Activated T-cell treated with anti-CD3 and anti-CD28 coated beads, Interleukin-2, amount 50 U/mL, for 72 hours (primary cell): ENCODE measurements around the gene TRDN. TPM values are rescaled to one million over a fixed set of nuclear protein-coding genes. Genes with fewer than 3 reads are reported as not detected.

Source experiments
- ATAC-seq, 2 donors: fragments of 150-1000 bp; cut with Tn5 transposase; replicated peaks in 1 of 2; 2 replicates each; pipeline ENCODE4 v1.10.0; 2021; ENCODE audit warnings: moderate library complexity in 2 of 2, mild to moderate bottlenecking in 1 of 2
- DNase-seq, 2 donors: peaks; one replicate each; pipeline ENCODE4 v3.0.0; 2021 to 2022; ENCODE audit warnings: mixed read lengths in 1 of 2
- H3K27ac Mint-ChIP-seq: one replicate; pipeline ENCODE4 v1.8.0; 2022; ENCODE audit warnings: mild to moderate bottlenecking, moderate library complexity, mixed read lengths
- H3K27me3 Mint-ChIP-seq: one replicate; pipeline ENCODE4 v1.8.0; 2022; ENCODE audit warnings: low read depth, mixed read lengths
- H3K36me3 Mint-ChIP-seq, 2 donors: one replicate each; pipeline ENCODE4 v1.8.0; 2022; ENCODE audit warnings: mixed read lengths in 2 of 2, mild to moderate bottlenecking in 1 of 2; ENCODE audit not compliant: insufficient read depth in 2 of 2
- H3K4me1 Mint-ChIP-seq: one replicate; pipeline ENCODE4 v1.8.0; 2022; ENCODE audit warnings: low read depth, mixed read lengths
- H3K4me3 Mint-ChIP-seq, 2 donors: one replicate each; pipeline ENCODE4 v1.8.0; 2022; ENCODE audit warnings: mild to moderate bottlenecking in 2 of 2, mixed read lengths in 2 of 2, moderate library complexity in 2 of 2
- H3K9me3 Mint-ChIP-seq, 2 donors: one replicate each; pipeline ENCODE4 v1.8.0; 2022; ENCODE audit warnings: mixed read lengths in 2 of 2
- total RNA-seq, 2 donors: library from RNA; stranded (reverse); gene quantifications; one replicate each; pipeline ENCODE4 v1.2.3, GENCODE V29; 2022

The TRDN gene
- total RNA-seq, 2 donors from 2014 or later, result not detected

GRCh38 chr6:123648723-123649122 is 12.0 kb upstream of the TRDN start:
- Mint-ChIP-seq H3K4me3 (no peak overlapping the region), H3K36me3 (no peaks in the 10 kb centered on the region), H3K4me1 (no peaks in the 10 kb centered on the region), H3K27me3 (no peaks in the 10 kb centered on the region), H3K27ac (no peak overlapping the region), H3K9me3 (peaks cover 0 to 3% of the 10 kb centered on the region in 2 donors)
- no peak for DNase-seq
- ATAC-seq, result no peak

DNA sequence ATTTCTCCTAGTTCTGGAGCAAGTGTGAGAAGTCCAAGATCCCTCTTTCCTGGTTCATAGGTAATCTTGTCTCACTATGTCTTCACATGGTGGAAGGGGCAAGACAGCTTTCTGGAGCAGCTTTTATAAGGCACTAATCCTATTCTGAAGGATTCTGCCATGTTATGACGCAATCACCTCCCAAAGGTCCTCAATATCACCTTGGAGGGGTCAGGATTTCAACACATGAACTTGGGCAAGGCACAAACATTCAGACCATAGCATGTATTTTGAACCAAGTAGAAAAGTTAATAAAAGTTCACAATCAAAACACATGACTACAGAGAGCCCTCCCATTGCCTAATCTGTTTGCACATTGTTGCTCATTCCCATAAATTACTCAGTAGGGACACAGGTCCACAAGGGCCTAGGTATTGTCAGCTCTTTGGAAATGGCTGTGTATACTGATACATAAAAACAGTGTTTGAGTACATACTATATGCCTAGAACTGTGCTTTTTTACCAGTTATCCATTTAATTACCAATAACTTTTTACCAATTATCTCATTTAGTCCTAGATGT is 11.3 kb upstream of the TRDN start:
- H3K27me3 Mint-ChIP-seq, result no peaks in the 10 kb centered on the region
- H3K27ac Mint-ChIP-seq, result no peak overlapping the region
- no peak for DNase-seq
- no peak overlapping the region for H3K4me3 Mint-ChIP-seq
- H3K9me3 Mint-ChIP-seq, result peaks cover 0 to 3% of the 10 kb centered on the region in 2 donors
- ATAC-seq, result no peak
- H3K36me3 Mint-ChIP-seq, result no peaks in the 10 kb centered on the region
- no peaks in the 10 kb centered on the region for H3K4me1 Mint-ChIP-seq

DNA sequence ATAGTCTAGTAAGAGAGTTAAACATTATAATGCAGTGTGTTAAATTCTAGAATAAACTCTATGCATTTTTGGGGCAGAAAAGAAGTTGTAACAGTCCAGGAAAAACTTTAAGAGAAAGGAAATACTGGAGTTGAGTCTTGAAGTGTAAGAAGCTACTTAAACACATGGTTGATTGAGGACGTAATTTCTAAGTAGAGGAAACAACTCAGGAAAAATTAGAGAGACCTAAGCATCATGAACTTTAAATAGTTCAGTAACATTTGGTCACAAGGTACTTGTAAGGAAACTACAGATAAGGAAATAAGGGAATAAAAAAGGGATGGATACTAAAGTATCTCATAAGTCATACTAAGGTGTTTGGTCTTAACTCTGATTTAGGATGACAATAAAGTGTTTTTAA is 4.7 kb upstream of the TRDN start:
- peaks cover 2 to 4% of the 10 kb centered on the region in 2 donors for H3K9me3 Mint-ChIP-seq
- H3K27me3 Mint-ChIP-seq, result no peaks in the 10 kb centered on the region
- H3K4me3 Mint-ChIP-seq, result no peak overlapping the region
- ATAC-seq, result no peak
- no peak for DNase-seq
- no peaks in the 10 kb centered on the region for H3K4me1 Mint-ChIP-seq
- H3K36me3 Mint-ChIP-seq, result no peaks in the 10 kb centered on the region
- H3K27ac Mint-ChIP-seq, result no peak overlapping the region

GRCh38 chr6:123640567-123641187 is 3.9 kb upstream of the TRDN start:
- Mint-ChIP-seq H3K27ac (no peak overlapping the region), H3K4me1 (no peaks in the 10 kb centered on the region), H3K9me3 (peaks cover under 1 to 4% of the 10 kb centered on the region in 2 donors), H3K27me3 (no peaks in the 10 kb centered on the region), H3K4me3 (no peak overlapping the region), H3K36me3 (no peaks in the 10 kb centered on the region)
- no peak for DNase-seq
- no peak for ATAC-seq

DNA sequence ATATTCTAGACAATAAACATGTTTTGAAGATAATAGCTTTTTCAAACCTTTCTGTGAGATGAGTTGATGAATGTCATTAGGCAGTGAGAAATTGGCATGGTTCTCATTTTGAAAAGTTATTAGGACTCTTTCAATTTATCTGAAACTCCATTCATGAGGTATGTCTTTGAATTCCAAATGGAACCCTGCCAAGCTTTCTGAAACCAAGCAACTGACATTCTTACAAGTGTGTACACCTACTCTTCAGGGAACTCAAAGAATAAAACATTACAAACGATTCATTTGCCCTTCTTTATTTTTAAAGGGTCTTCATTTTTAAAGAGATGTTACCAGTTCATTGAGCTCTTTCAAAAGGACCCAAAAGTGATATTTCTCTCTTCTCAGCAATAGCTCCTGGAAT is 2.1 kb upstream of the TRDN start:
- Mint-ChIP-seq H3K36me3 (no peaks in the 10 kb centered on the region), H3K9me3 (peaks cover 0 to 4% of the 10 kb centered on the region in 2 donors), H3K4me3 (no peak overlapping the region), H3K4me1 (no peaks in the 10 kb centered on the region), H3K27me3 (no peaks in the 10 kb centered on the region), H3K27ac (no peak overlapping the region)
- ATAC-seq (no peak), DNase-seq (no peak)

GRCh38 chr6:123636282-123636681 is 468 bp downstream of the TRDN start:
- Mint-ChIP-seq H3K9me3 (peaks cover 0 to 2% of the 10 kb centered on the region in 2 donors), H3K4me3 (no peak overlapping the region), H3K36me3 (no peaks in the 10 kb centered on the region), H3K27ac (no peak overlapping the region), H3K4me1 (no peaks in the 10 kb centered on the region), H3K27me3 (no peaks in the 10 kb centered on the region)
- ATAC-seq, result no peak
- no peak for DNase-seq

GRCh38 chr6:123635567-123635966 is 1.2 kb downstream of the TRDN start:
- H3K36me3 Mint-ChIP-seq, result no peaks in the 10 kb centered on the region

DNA sequence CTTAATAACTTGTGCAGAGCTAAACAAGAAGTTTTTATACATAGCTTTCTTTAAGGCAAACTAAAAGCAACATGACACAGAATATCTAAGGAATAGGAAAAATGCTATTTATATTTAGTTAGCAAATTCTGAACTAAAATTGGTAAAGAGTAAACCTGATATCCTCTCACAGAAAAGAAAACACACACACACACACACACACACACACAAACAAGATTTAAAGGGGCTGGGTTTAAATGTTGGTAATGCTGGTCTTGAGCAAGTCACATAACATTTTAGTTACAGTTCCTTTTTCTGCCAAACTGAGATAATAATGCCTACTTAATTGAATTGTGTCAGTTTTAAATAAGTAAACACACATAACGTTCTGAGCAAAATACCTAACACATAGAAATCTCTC is 1.6 kb downstream of the TRDN start:
- ATAC-seq (no peak), DNase-seq (no peak)
- H3K27me3 Mint-ChIP-seq, result no peaks in the 10 kb centered on the region
- no peak overlapping the region for H3K4me3 Mint-ChIP-seq
- peaks cover 0 to 2% of the 10 kb centered on the region in 2 donors for H3K9me3 Mint-ChIP-seq
- H3K27ac Mint-ChIP-seq, result no peak overlapping the region
- H3K36me3 Mint-ChIP-seq, result no peaks in the 10 kb centered on the region
- no peaks in the 10 kb centered on the region for H3K4me1 Mint-ChIP-seq

More at GRCh38 chr6:123635567-123635966, 1.2 kb downstream of the TRDN start:
- DNase-seq (no peak), ATAC-seq (no peak)
- Mint-ChIP-seq H3K27me3 (no peaks in the 10 kb centered on the region), H3K4me3 (no peak overlapping the region), H3K4me1 (no peaks in the 10 kb centered on the region), H3K27ac (no peak overlapping the region), H3K9me3 (peaks cover 0 to 2% of the 10 kb centered on the region in 2 donors)

DNA sequence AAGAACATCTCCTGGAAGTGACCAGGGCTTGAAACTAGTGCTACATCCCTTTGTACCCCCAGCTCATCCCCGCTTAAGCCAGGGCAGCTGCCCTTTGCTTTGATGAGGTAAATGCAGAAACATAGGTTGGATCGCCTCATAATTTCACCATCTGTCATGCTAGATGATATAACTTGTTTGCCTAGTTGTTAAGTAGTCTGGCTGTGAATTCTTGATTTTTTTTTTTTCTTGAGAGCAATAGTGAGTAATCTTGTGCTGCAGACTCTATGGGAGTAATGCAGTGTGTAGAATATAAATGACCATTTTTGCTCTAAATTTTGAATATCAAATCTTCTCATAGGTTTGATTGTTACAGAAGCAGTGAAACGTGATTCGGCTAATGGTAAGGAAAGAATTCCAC is 4.1 kb downstream of the TRDN start:
- no peak overlapping the region for H3K4me3 Mint-ChIP-seq
- ATAC-seq (no peak), DNase-seq (no peak)
- H3K9me3 Mint-ChIP-seq, result peaks cover 0 to 2% of the 10 kb centered on the region in 2 donors
- H3K36me3 Mint-ChIP-seq, result no peaks in the 10 kb centered on the region
- no peaks in the 10 kb centered on the region for H3K4me1 Mint-ChIP-seq
- no peaks in the 10 kb centered on the region for H3K27me3 Mint-ChIP-seq
- H3K27ac Mint-ChIP-seq, result no peak overlapping the region

DNA sequence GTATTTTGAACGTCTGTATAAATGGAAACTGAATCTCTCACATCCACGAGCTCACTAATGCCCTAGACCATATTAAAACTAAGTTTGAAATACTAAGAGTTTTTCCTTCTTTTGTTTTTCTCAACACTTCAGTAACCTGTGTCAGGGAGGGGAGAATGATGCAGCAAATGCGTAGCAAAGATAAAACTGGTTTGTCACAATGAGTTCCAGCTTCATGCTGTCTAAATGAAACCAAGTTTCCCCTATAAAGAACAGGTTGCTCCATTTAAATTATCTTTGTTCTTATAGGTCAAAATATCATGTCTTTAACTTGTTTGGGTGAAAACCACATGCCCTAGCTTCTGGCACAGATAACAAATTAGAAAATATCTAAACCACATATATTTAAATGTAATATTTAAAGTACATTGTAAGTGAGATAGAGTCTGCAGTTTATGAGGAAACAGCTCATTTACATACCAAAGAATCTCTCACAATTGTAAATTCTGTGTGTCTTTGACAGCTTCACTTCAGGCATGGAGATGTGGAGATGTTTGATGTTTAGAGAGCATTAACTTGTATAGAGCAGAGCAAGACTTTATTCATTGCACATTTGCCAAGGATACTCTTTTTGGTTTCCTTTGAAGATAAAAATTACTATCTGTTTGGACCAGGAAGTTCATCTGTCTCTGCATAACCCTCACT is 7.3 kb downstream of the TRDN start:
- Mint-ChIP-seq H3K4me1 (no peaks in the 10 kb centered on the region), H3K4me3 (no peak overlapping the region), H3K27ac (no peak overlapping the region), H3K36me3 (no peaks in the 10 kb centered on the region), H3K27me3 (no peaks in the 10 kb centered on the region), H3K9me3 (peaks cover 0 to 2% of the 10 kb centered on the region in 2 donors)
- ATAC-seq, result no peak
- DNase-seq, result no peak

- no peak overlapping the region for H3K4me3 Mint-ChIP-seq
- no peaks in the 10 kb centered on the region for H3K4me1 Mint-ChIP-seq
- no peak for ATAC-seq
- H3K36me3 Mint-ChIP-seq, result no peaks in the 10 kb centered on the region
- DNase-seq, result no peak
- peaks cover 0 to 6% of the 10 kb centered on the region in 2 donors for H3K9me3 Mint-ChIP-seq
- no peaks in the 10 kb centered on the region for H3K27me3 Mint-ChIP-seq
- no peak overlapping the region for H3K27ac Mint-ChIP-seq
Observed at GRCh38 chr6:123625696-123626095, 11.1 kb downstream of the TRDN start.

GRCh38 chr6:123622780-123623179 is 14.0 kb downstream of the TRDN start:
- no peaks in the 10 kb centered on the region for H3K4me1 Mint-ChIP-seq
- H3K27me3 Mint-ChIP-seq, result no peaks in the 10 kb centered on the region

GRCh38 chr6:123619156-123619555 is 17.6 kb downstream of the TRDN start:
- H3K9me3 Mint-ChIP-seq, result peaks cover 2 to 6% of the 10 kb centered on the region in 2 donors
- DNase-seq (no peak), ATAC-seq (no peak)
- no peaks in the 10 kb centered on the region for H3K27me3 Mint-ChIP-seq
- no peak overlapping the region for H3K27ac Mint-ChIP-seq
- no peak overlapping the region for H3K4me3 Mint-ChIP-seq
- H3K4me1 Mint-ChIP-seq, result no peaks in the 10 kb centered on the region
- H3K36me3 Mint-ChIP-seq, result no peaks in the 10 kb centered on the region

More at GRCh38 chr6:123622780-123623179, 14.0 kb downstream of the TRDN start:
- Mint-ChIP-seq H3K27ac (no peak overlapping the region), H3K4me3 (no peak overlapping the region), H3K9me3 (peaks cover 2 to 6% of the 10 kb centered on the region in 2 donors), H3K36me3 (no peaks in the 10 kb centered on the region)
- DNase-seq (no peak), ATAC-seq (no peak)
